PFSK-1 (cell line): ENCODE results near the gene LRRC14B.

Experiments
- FOXP2 ChIP-seq: optimal IDR thresholded peaks from 2 replicates; pipeline ENCODE3; 2011; ENCODE audit warnings: borderline replicate concordance, control low read depth, inconsistent platforms; ENCODE audit not compliant: insufficient read depth; ENCODE audit errors: extremely low read length, extremely low read depth
- POLR2AphosphoS5 ChIP-seq: IDR thresholded peaks from 2 replicates; pipeline ENCODE4 v1.6.1; 2012; ENCODE audit warnings: low read depth, mild to moderate bottlenecking, control low read depth, low read length, moderate library complexity
- REST ChIP-seq, 2 experiments: IDR thresholded peaks; 2 replicates each; pipeline versions ENCODE4 v1.6.1 to v1.8.0; 2011 to 2012; ENCODE audit warnings: low read depth in 2 of 2, low read length in 2 of 2, control low read depth in 1 of 2, inconsistent platforms in 1 of 2, mild to moderate bottlenecking in 1 of 2, moderate library complexity in 1 of 2; ENCODE audit not compliant: insufficient read depth in 1 of 2
- SIN3A ChIP-seq: IDR thresholded peaks from 2 replicates; pipeline ENCODE4 v1.6.1; 2012; ENCODE audit warnings: mild to moderate bottlenecking, low read length, moderate library complexity, borderline replicate concordance; ENCODE audit not compliant: insufficient read depth
- TAF1 ChIP-seq: IDR thresholded peaks from 2 replicates; pipeline ENCODE4 v1.6.1; 2012; ENCODE audit warnings: low read length, control low read depth, borderline replicate concordance; ENCODE audit not compliant: insufficient read depth

LRRC14B gene

GRCh38 chr5:199950-200645, 8.8 kb downstream of the LRRC14B start:
- no peak for TF ChIP-seq FOXP2
- TF ChIP-seq REST (IDR thresholded peaks at IDR 0.05; ENCODE audit: insufficient read depth in 1 of 2, low read depth in 2 of 2, low read length in 2 of 2) = no peak
- TF ChIP-seq SIN3A = no peak
- TF ChIP-seq TAF1 = no peak
- TF ChIP-seq POLR2AphosphoS5 = no peak

GRCh38 chr5:200985-201384, 9.7 kb downstream of the LRRC14B start:
- no peak for TF ChIP-seq POLR2AphosphoS5

GRCh38 chr5:201672-202071, 10.4 kb downstream of the LRRC14B start:
- TF ChIP-seq FOXP2 (no peak), SIN3A (no peak), TAF1 (no peak), REST (IDR thresholded peaks at IDR 0.05; ENCODE audit: insufficient read depth in 1 of 2, low read depth in 2 of 2, low read length in 2 of 2) (no peak), POLR2AphosphoS5 (no peak)

GRCh38 chr5:203246-203930, 12.1 kb downstream of the LRRC14B start:
- no peak for TF ChIP-seq REST (IDR thresholded peaks at IDR 0.05; ENCODE audit: insufficient read depth in 1 of 2, low read depth in 2 of 2, low read length in 2 of 2)
- TF ChIP-seq POLR2AphosphoS5 = no peak
- no peak for TF ChIP-seq TAF1

GRCh38 chr5:204001-204400, 12.7 kb downstream of the LRRC14B start:
- TF ChIP-seq POLR2AphosphoS5 = no peak
- TF ChIP-seq FOXP2 = no peak
- no peak for TF ChIP-seq SIN3A
- no peak for TF ChIP-seq REST (IDR thresholded peaks at IDR 0.05; ENCODE audit: insufficient read depth in 1 of 2, low read depth in 2 of 2, low read length in 2 of 2)
- TF ChIP-seq TAF1 = no peak
